ENCODE measurements around the gene DCC.

DCC gene

DNA sequence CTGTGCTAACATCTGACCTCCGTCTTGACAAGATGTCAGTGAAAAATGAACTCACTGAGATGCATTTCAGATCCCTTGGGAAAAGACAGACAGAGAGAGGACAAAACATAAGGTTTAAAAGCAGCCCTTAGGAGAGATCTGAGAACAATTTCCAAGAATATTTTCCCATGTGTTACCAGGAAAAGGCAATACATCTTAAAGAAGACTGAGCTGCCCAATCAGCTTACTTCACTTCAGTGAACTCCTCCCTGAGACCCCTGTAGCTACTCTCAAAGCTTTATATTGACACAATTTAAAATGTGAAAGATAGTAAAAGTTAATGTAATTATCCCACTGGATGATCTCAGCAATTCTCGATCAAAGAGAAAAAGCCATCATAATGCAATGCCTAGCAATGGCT is 505.0 kb downstream of the DCC start:
- no peak for DNase-seq

DNA sequence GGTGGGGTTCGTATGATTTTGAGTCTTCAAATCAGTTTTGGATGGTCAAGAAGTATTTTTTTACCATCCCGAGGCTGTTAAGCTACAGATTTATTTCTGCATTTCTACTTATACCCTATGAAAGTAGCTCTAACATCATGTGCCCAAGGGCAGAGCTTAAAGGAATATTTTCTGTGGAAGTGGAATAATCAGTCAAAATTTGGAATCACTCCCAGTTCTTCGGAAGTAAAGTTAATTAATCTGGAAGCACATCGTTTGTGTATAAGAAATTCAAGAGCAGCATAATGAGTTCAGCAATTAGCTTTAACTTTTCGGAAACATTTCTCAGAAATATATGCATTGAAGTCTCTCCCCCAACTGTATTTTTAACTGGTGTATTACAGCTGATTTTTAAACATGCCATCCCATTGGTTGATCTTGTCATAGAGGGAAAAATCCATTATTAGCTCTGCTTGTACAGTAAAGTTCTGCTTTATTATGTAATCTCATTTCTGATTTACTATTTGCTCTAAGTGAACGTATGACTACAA is 510.1 kb downstream of the DCC start:
- no peak for DNase-seq

DNA sequence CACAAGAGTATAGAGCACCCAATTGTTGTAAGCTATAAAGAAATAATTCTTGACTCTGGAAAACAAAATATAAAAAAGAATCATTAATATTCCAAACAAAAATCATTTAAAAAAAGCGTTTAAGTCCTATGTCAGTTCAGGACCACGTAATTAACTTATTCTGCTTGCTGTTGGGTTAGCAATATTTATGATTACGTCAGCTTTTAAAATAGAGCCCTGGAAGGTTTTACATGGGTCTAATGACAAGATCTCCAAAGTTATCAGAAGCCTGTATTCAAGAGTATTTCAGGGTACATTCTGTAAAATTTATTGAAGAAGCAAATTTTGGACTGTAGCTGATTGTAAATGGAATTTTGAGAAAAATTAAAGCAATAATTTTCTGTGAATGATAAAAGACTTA is 521.6 kb downstream of the DCC start:
- no peak for DNase-seq

DNA sequence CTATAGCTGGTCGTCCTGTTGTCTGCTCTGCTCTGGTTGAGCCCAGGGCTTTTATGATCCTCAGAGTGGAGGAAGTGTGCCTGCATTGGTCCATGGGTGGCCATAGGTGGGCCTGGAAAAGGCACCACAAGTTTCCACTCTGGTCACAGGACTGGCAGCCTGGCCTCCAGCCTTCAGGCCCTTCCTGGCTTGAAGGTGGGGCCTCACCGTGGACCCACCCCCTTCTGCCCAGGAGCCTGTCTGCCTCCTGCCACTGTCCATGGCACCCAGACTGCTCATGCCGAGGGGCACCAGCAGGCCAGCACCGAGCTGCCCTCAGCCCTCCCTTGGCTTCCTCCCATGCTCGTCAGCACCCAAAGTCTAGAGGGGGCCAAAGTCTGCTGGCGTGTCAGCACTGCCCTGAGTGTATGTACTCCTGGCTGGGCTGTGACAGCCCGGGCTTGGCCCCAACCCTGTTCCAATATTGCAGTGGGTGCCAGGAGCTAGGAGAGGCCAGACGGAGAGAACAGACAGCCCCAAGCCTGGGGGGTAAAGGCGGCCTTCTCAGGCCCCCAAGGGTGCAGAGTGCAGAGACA is 529.4 kb downstream of the DCC start:
- no peak for DNase-seq

DNA sequence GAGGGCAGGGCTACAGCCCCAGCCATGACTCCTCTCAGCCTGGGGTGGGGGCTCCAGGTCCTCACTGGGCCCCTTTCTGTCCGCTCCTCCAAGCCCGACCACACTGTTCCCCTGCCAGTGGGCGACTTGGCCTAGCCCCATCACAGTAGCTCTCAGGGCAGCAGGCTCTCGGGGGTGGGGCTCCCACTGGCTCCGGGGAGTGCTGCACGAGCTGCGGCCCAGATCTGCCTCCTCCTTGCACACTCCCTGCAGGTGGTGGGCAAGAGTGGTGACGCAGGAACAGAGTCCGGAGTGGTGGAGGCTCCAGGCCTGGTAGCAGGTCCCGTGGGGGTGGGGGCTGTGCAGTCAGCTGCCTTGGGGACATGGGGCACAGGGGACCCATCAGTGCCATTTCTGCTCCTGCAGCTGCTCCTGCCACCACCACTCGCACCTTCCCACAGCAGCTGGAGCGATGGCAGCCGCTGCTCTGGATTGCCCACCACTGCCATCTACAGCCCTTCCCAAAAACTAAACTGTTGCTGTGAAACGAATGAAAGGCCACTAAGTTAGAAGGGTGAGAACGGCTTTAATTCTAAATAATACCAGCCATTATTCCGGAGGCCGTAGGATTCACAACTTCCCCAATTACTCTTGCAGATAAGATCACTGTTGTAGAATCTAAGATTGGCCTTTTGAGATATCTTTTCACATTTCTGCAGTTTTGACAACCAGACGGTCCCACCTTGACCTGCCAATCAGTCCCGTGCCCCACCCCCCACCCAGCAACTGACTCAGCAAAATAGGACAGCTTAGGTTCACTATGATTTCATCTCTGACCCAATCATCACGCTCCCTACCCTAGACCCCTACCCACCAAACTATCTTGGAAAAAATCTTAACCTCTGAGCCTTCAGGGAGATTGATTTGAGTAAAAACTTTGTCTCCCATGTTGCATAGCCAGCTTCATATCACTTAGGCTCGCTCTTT is 530.2 kb downstream of the DCC start:
- no peak for DNase-seq

DNA sequence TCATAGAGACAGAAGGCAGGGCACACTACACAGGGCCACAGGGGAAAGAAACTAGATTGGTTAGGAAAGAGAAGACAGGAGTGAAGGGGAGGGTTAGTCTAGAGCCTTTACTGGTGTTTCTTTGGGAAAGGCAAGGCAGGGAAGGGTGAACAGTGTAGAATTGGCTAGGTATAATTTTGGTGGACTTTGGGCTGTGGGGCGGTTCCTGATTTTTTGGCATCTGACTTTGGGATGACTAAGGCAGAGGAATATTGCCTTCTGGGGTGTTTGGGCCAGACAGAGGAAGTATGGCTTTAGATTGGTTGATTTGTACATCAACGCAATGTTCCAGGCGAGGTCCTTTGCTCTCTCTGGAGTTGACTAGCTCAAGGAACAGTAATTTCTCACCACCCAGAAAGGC is 534.8 kb downstream of the DCC start:
- DNase-seq = no peak

DNA sequence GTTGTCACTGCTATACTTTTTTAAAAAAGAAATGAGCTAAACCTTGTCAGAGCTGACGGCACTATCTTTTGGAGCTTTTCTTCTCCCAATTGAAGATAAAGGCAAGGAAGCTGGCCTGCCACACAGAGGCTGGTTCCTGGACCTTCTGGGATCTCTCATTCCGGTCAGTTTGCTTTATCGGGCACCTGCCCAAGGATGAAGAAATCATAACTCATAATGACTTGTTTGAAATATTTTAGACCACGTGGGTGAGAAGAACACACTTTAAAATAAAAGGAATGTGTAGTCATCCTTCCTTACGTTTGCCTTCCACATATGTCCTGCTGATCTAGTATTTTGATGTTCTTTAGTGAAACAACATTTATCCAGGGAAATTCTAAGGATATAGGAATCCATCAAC is 535.7 kb downstream of the DCC start:
- DNase-seq = no peak

DNA sequence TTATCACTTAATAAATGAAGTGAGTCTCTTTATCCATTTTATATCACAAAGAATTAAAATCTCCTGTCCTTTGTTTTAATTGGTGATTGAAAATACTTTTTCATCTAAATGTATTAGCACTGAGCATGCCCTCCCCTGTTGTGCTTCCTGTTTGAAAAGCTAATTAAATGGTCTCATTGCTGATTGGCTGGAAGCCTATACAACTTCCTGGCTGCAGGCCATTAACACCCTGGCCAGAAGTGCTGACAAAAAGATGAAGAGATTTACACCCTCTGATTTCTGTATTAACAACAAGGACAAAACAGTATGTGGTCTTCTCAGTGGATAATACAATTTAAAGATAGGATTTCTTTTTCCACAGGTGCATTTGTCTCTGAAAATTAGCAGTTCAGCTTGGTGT is 548.0 kb downstream of the DCC start:
- no peak for DNase-seq

DNA sequence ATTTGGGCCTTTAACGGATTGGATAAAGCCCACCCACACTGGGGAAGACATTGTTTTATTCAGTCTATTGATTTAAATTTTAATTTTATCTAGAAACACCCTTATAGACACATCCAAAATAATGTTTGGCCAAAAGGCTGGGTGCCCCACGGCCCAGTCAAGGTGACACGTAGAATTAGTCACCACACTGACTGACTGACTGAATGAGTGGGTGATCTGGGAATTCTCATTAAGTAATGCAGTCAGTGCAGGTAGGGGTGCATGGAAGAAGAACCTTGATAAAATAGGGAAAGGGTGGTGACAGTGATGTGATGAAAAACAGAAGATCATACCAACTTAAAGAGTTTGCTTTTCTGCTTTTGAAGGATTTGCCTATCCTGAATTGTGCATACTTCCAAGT is 554.8 kb downstream of the DCC start:
- DNase-seq = no peak

DNA sequence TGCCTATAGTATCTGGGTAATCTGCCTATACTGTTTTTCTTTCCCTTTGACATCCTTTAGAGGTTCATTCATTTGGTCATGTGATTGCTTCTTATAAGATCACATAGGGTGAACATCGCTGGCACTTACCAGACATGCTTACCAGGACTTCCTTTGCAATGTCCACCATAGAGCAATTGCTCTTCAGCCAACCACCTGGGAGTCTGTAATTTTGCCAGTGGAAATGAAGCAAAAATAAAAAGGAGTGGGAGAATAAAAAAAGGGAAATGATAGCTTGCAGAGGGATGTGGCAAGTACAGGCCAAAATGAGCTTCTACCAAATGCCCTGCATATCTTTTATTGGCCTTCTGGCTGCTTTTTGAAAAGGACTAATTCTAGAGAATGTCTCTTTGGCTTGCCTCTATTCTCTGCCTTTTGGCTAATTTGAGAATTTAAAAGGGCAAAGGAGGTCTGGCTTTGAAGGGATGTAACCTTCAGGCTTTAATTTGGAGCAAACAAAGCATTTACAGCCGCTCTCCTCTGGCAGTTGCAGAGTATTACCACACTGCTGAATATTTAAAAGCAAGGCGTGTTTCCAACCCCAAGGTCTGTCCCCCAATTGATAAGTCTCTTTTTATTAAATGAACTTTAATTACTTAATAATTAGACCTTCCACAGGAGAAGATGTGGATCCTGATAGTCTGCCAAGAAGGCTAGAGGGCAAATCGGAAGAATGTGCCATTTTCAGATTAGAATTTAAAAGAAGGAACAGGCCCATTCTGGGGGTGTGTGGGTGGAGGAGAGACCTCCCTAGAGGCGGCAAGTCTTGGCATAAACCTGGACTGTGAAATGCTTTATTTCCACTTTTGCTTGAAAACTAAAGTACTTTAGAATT is 557.9 kb downstream of the DCC start:
- no peak for DNase-seq

DNA sequence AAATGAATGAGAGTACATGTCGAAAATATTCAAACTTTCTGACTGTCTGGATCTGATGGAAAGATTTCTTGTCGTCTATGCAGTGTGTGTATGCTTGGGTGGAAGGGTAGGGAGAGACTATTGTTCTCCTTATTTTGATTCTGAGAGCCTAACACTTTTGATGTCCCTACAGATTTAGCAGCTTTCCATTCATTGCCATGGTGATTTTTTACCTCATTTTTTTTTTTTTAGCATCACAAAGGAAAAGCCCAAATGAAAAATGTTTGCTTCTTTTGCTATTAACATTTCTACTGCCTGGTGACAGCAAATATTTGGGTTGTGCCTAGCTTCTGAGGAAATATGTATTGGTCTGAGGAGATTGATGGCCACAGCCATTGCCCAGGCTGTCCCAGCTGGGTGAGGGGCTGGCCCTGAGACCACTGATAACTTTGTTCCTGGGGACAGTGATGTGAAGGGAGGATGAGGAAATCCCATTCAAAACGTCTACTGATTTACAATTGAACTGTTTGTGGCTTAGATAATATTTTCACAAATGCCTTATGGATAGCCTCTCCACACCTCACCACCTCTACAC is 558.6 kb downstream of the DCC start:
- no peak for DNase-seq

DNA sequence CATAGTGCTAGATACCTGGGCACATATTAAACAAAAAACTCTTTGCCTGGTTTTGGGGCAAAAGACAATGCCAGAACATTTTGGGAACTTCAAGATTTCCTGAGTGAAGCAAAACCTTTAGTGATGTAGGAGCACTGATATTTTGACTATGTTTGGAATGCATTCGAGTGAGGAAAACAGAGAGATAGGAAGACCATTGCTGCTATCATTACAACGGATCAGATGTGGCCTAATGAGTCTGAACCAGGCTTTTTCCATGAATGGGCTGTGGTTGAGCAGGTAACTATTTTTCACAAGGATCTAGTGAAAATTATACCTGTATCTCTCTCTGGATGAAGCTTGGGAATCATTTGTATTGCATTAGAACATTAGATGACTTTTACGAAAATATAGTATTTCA is 562.2 kb downstream of the DCC start:
- no peak for DNase-seq

DNA sequence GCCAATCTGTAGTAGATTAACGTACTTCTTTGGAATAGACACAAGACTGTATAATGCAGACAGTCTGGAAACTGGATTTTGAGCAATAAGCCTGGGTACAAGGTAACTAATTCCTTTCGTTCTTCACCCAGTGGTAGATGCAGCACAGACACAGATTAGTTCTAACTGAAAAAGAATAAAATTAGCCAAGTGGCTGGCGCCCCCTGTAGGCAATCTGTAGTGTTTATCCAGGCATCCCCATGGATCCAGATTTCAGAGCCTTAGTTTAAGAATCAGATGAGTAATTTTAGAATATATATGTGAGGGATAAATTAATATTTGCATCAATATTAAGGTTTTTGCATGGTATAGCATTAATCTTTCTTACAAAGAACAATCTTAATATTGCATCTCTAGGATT is 563.9 kb downstream of the DCC start:
- DNase-seq = no peak

DNA sequence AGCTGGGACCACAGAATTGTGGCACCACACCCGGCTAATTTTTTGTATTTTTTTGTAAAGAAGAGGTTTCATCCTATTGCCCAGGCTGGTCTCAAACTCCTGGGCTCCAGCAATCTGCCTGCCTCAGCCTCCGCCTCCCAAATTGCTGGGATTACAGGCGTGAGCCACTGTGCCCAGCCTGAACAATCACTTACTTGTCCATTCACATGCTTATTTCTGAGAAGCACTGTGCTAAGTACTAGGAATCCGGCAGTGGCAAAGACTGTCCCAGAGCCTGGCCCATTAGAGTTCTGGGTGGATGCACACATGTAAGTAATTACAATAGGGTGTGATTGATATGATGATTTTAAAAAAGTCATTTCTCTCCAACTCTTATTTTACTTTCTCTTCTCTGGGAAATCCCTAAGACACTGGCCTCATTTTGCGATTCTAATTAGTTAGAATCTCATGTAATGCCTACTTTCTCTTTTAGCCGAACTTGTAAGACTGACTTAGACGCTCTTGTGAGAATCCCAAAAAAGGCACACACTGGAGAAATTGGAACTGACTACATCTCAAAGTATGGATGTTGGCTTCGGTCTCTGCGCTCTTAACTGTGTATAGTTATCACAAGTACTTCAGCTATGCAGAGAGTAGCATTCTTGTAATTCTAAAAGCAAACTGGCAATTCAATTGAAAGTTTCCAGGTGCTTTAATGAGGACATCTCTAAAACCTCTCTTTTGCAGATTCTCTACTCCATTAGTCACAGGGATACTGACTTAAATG is 567.7 kb downstream of the DCC start:
- DNase-seq = no peak

DNA sequence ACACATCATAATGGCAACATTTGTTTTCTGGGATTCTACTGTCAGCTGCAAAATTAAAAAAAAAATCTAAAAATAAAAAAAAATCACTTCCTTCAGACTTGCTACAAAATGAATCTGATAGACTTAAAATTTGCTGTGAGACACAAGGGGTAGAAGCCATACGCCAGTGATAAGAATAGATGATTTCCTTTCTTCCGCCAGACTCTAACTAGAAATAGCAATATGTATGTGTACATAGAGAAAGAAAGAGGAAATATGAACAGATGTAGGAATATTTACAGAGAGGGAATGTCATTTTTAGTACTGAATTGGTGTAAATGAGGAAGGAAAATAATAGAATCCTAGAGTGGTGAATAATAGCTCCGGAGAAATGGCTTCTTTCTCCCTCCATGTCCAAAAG is 574.2 kb downstream of the DCC start:
- no peak for DNase-seq

DNA sequence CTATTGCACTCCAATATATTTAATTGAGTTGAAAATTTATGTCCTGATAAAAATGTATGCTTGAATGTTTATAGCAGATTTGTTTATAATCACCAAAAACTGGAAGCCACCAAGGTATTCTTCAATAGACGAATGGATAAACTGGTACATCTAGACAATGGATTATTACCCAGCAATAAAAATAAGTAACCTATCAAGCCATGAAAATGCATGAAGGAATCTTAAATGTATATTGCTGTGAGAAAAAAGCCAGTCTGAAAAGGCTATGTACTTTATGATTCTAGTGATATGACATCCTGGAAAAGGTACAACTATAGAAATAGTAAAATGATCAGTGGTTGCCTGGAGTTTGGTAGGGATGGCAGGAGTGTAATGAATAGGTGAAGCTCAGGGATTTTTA is 580.7 kb downstream of the DCC start:
- DNase-seq = no peak

DNA sequence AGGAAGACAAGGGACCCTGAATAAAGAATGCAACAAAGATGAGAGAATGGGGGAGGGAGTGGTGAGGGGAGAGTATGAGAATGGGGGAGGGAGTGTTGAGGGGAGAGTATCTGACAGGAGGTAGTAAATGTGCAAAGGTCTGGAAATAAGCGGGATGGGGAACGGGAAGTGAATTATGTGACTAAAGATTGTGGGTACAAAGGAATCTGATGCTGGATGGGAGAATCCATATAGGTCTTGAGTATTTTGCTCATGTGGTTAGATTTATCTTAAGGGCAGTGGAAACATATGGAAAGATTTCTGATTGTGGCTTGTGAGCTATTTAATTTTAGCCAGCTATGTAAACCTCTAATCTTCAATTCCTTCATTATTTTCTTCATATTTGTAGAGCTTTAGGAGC is 593.4 kb downstream of the DCC start:
- no peak for DNase-seq

DNA sequence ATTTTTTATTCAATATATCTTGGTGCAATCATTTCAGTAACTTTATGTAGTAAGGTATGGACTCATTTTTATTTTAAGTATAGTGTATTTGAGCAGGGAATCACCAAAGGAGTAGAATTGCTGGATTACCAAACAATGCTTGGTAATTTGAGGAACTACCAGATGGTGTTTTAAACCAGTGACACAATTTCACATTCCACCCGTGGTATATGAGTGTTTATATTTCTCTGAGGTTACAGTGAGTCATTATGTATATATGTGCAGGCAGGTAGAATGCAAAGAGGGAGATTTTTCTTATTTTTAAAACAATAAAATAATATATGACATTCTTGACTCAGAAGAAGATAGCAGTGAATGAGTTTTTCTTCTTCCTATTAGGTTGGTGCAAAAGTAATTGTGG is 596.9 kb downstream of the DCC start:
- DNase-seq = no peak

DNA sequence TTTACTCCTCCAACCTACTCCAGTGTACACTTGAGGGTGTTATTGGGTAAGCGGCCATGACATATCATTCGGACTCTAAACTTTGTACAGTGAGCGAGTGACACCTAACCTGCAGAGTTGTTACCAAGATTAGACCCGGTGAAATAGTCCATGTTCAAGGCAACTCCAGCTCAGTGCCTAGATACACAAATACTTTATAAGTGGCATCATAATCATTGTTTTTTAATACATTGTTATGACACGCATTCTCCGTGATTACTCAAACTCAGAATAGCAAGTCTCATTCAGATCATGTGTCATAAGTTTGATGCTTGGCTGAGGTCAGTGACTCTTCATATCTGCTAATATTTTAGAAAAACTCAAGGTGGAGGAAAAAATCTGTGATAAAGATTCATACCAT is 597.8 kb downstream of the DCC start:
- no peak for DNase-seq

DNA sequence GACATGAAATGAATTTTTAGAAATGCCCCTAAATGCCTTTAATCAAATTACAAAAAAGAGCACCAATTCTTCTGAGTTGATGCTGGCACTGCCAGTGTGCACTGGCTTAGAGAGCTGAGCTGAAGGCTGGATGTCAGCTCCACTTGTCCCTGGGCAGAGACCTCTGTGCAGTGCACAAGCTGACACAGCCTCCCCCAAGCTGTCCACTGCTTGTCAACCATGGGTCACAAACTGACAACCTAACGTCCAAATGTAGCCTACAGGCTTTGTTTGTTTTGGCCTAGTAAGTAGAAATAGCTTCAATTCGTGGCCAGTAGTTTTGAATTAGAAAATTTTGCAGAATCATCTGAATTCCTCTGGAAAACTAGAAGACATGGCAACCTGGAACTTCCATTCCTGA is 605.6 kb downstream of the DCC start:
- DNase-seq = no peak

DNA sequence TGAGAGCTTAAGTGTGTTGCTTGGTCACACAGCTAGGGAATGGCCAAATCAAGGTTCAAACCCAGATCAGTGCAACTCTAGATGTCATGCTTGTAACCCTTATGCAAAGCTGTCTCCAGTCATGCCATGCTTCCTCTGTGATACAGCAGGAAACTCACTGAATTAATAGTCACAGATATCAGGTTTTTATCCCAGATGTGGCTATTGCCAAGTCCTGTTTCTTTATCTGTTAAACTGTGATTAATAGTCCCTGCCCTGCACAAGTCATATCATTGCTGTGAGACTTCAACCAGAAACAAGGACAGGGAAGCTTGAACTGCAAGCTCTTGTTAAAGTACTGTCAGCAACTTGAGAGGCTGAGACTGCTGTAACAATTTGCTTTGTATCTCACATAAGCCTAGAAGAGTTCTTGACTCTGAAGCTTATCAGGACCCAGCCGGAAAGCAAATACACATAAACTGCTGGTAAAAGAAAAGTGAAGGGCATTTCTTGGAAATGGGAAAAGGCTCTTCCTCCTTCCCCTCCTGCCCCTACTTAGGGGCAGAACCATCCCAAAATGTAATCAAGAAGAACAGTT is 609.0 kb downstream of the DCC start:
- DNase-seq = no peak

DNA sequence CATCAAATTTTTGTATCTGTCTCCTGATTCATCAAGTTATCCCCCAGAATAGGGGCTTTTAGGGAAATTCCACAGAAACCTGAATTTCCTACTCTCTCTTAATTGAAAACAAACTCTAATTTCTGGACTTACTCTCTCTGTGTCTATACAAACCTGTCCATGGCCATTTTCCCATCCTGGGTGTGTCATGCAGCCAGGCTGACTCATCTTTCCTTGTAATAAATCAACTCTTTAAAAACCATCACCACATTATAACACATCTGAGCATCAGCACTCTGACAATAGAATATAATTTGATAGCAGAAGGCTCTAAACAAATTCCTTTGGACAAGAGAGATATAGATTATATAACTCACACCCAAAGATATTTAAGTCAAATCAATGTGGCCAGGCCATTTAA is 610.2 kb downstream of the DCC start:
- DNase-seq = no peak

All from right forelimb (tissue), 1 donor.